CD14-positive monocyte (primary cell): ENCODE data around the gene CREB5. TPM values are rescaled to one million over a fixed set of nuclear protein-coding genes. Genes with fewer than 3 reads are reported as not detected.

Experiments used
- DNase-seq, 3 donors: peaks; one replicate each; pipeline ENCODE4 v3.0.0-alpha.2; 2011 to 2022
- H2AFZ ChIP-seq: 2 replicates; pipeline ENCODE4 v1.6.0; 2012; ENCODE audit warnings: mild to moderate bottlenecking, low read depth, low read length, inconsistent platforms; ENCODE audit not compliant: insufficient read depth, poor library complexity, severe bottlenecking
- H3K27ac ChIP-seq, 2 donors: 1 replicate in 1 of 2; 2 replicates in 1 of 2; pipeline ENCODE4 v1.5.1; 2012 to 2013; ENCODE audit warnings: low read length in 2 of 2, control low read depth in 1 of 2, inconsistent platforms in 1 of 2, low read depth in 1 of 2, mild to moderate bottlenecking in 1 of 2
- H3K27me3 ChIP-seq, 2 donors: one replicate each; pipeline versions ENCODE4 v1.6.0 to v1.6.1; 2011 to 2013; ENCODE audit warnings: low read length in 2 of 2; ENCODE audit not compliant: control insufficient read depth in 2 of 2, insufficient read depth in 2 of 2
- H3K36me3 ChIP-seq, 2 donors: replicated peaks in 1 of 2; 1 replicate in 1 of 2; 2 replicates in 1 of 2; pipeline versions ENCODE4 v1.5.1 to v1.6.1; 2012 to 2013; ENCODE audit warnings: low read length in 2 of 2, control low read depth in 1 of 2, inconsistent platforms in 1 of 2, mild to moderate bottlenecking in 1 of 2; ENCODE audit not compliant: insufficient read depth in 2 of 2, control insufficient read depth in 1 of 2
- H3K4me1 ChIP-seq, 2 donors: 1 replicate in 1 of 2; 2 replicates in 1 of 2; pipeline versions ENCODE4 v1.5.1 to v1.6.1; 2012 to 2013; ENCODE audit warnings: low read length in 2 of 2, control low read depth in 1 of 2, inconsistent platforms in 1 of 2, mild to moderate bottlenecking in 1 of 2, moderate library complexity in 1 of 2; ENCODE audit not compliant: insufficient read depth in 2 of 2, control insufficient read depth in 1 of 2
- H3K4me2 ChIP-seq: replicated peaks from 2 replicates; pipeline ENCODE3; 2012; ENCODE audit warnings: low read length, moderate library complexity, mild to moderate bottlenecking; ENCODE audit not compliant: poor library complexity, severe bottlenecking; ENCODE audit errors: extremely low read depth
- H3K4me3 ChIP-seq, 3 experiments: fragments of 200-600 bp in 1 of 3; sonication (generic) in 1 of 3; replicated peaks in 1 of 3; 1 replicate in 2 of 3; 2 replicates in 1 of 3; pipeline ENCODE4 v1.5.1; 2011 to 2013; ENCODE audit warnings: low read length in 3 of 3, mild to moderate bottlenecking in 3 of 3, control low read depth in 2 of 3, low read depth in 2 of 3, inconsistent platforms in 1 of 3, moderate library complexity in 1 of 3
- H3K79me2 ChIP-seq: 2 replicates; pipeline ENCODE4 v1.6.0; 2012; ENCODE audit warnings: mild to moderate bottlenecking, control low read depth, inconsistent platforms, low read length, moderate library complexity; ENCODE audit not compliant: insufficient read depth
- H3K9ac ChIP-seq: 2 replicates; pipeline ENCODE4 v1.6.0; 2017; ENCODE audit warnings: low read length, mild to moderate bottlenecking; ENCODE audit not compliant: insufficient read depth, poor library complexity, severe bottlenecking
- H3K9me3 ChIP-seq, 2 donors: replicated peaks in 1 of 2; 1 replicate in 1 of 2; 2 replicates in 1 of 2; pipeline versions ENCODE4 v1.5.1 to v1.6.1; 2012 to 2013; ENCODE audit warnings: low read length in 2 of 2, control low read depth in 1 of 2; ENCODE audit not compliant: control insufficient read depth in 1 of 2, insufficient read depth in 1 of 2
- H4K20me1 ChIP-seq: 2 replicates; pipeline ENCODE4 v1.6.0; 2012; ENCODE audit warnings: mild to moderate bottlenecking, low read length, control low read depth, moderate library complexity; ENCODE audit not compliant: insufficient read depth
- H3K27ac Mint-ChIP-seq, 7 donors: one replicate each; pipeline ENCODE4 v1.8.0; 2020; ENCODE audit warnings: mild to moderate bottlenecking in 7 of 7, mixed read lengths in 7 of 7, moderate library complexity in 6 of 7, inconsistent platforms in 2 of 7
- H3K27me3 Mint-ChIP-seq, 3 donors: one replicate each; pipeline ENCODE4 v1.8.0; 2021 to 2022; ENCODE audit warnings: low read depth in 3 of 3, mild to moderate bottlenecking in 3 of 3, mixed read lengths in 3 of 3, moderate library complexity in 3 of 3, inconsistent platforms in 1 of 3
- H3K36me3 Mint-ChIP-seq, 2 donors: one replicate each; pipeline ENCODE4 v1.8.0; 2020; ENCODE audit warnings: mixed read lengths in 2 of 2, inconsistent platforms in 1 of 2, mild to moderate bottlenecking in 1 of 2
- H3K4me1 Mint-ChIP-seq: one replicate; pipeline ENCODE4 v1.8.0; 2020; ENCODE audit warnings: mild to moderate bottlenecking, mixed read lengths
- H3K4me3 Mint-ChIP-seq, 2 donors: one replicate each; pipeline ENCODE4 v1.8.0; 2020; ENCODE audit warnings: mild to moderate bottlenecking in 2 of 2, mixed read lengths in 2 of 2, moderate library complexity in 1 of 2
- H3K9me3 Mint-ChIP-seq, 7 donors: one replicate each; pipeline ENCODE4 v1.8.0; 2020 to 2022; ENCODE audit warnings: mixed read lengths in 7 of 7, mild to moderate bottlenecking in 6 of 7, moderate library complexity in 6 of 7, inconsistent platforms in 2 of 7
- CTCF ChIP-seq: fragments of 200-600 bp; IDR thresholded peaks from one replicate; pipeline ENCODE4 v1.8.0; 2022; ENCODE audit warnings: antibody characterized with exemption, mild to moderate bottlenecking
- WGBS: methylation state at CpG from one replicate; pipeline ENCODE4 v1.1.5; 2013; ENCODE audit warnings: missing lambda C conversion rate; ENCODE audit not compliant: insufficient coverage; 5-methylcytosine and 5-hydroxymethylcytosine counted together
- intact Hi-C, 2 donors: fragments of 100-400 bp; cut with micrococcal nuclease; formaldehyde crosslinking; loops; one replicate each; pipeline versions ENCODE4 v1.15.0 to v1.15.1; 2023
- polyA plus RNA-seq, 3 donors: library from polyadenylated mRNA; depleted of rRNA in 1 of 3; unstranded in 2 of 3; stranded (reverse) in 1 of 3; fragments of 300-500 nt in 2 of 3; fragments of >200 nt in 1 of 3; fragmentation: Illumina TruSeq in 2 of 3; gene quantifications; 1 replicate in 2 of 3; 2 replicates in 1 of 3; pipeline ENCODE4 v1.2.3, GENCODE V29; 2012 to 2021

The CREB5 gene
- polyA plus RNA-seq, 3 donors: 25.1 to 72.3 (median 44.2) TPM

DNA sequence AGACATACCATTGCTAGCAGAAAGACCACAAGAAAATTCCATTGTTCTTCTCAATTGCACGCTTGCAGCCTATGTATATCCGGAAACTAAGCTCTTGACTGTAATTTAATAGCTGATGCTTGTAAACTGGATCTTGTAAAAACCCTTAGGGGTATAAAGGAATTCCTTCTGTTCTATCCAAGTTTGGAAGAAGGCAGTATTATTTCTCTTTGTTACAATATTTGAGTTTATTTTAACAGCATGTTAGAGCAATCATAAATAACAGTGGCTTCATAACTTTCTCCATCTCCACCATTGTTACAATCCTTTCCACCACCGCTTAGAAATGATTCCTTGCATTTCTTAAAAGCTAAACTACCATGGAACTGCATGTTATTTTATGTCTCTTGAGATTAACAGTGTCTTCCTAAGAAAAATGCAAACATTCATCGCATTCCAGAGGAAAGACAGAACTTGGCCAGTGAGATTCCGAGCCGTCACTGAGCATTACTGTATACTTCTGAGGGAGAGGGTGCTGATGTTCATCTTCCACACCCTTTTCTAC is 453.4 kb downstream of the CREB5 start:
- Histone ChIP-seq H3K79me2 (no peaks in the 10 kb centered on the region), H3K9me3 (no peaks in the 10 kb centered on the region), H3K36me3 (no peaks in the 10 kb centered on the region), H2AFZ (no peak overlapping the region), H3K4me1 (no peaks in the 10 kb centered on the region), H3K4me3 (no peak overlapping the region), H4K20me1 (no peaks in the 10 kb centered on the region), H3K4me2 (no peak overlapping the region), H3K27ac (no peak overlapping the region), H3K9ac (no peak overlapping the region), H3K27me3 (peaks cover 0 to 7% of the 10 kb centered on the region in 2 donors)
- no peak overlapping the region for H3K27ac Mint-ChIP-seq
- intact Hi-C loops: no loop called here
- H3K4me3 Mint-ChIP-seq: no peak overlapping the region
- no peaks in the 10 kb centered on the region for H3K4me1 Mint-ChIP-seq
- H3K36me3 Mint-ChIP-seq: no peaks in the 10 kb centered on the region
- no CpG with 5 or more reads among the region's 6 CpGs for WGBS
- TF ChIP-seq CTCF: no peak
- no peak for DNase-seq
- H3K27me3 Mint-ChIP-seq: peaks cover 11 to 25% (median 11%) of the 10 kb centered on the region in 3 donors
- H3K9me3 Mint-ChIP-seq: peaks cover 0 to 2% (median 0%) of the 10 kb centered on the region in 7 donors

GRCh38 chr7:28868712-28869111 is 456.4 kb downstream of the CREB5 start:
- no peak overlapping the region for H3K27ac ChIP-seq
- H3K27ac Mint-ChIP-seq: no peak overlapping the region
- DNase-seq: no peak
- no peak overlapping the region for H2AFZ ChIP-seq
- peaks cover 0 to 2% (median 0%) of the 10 kb centered on the region in 7 donors for H3K9me3 Mint-ChIP-seq
- peaks cover 11 to 22% (median 12%) of the 10 kb centered on the region in 3 donors for H3K27me3 Mint-ChIP-seq
- H3K79me2 ChIP-seq: no peaks in the 10 kb centered on the region
- H3K4me3 ChIP-seq: no peak overlapping the region
- H3K36me3 ChIP-seq: no peaks in the 10 kb centered on the region
- intact Hi-C loops: no loop called here
- peaks cover 0 to 5% of the 10 kb centered on the region in 2 donors for H3K27me3 ChIP-seq
- H3K36me3 Mint-ChIP-seq: no peaks in the 10 kb centered on the region
- no peak overlapping the region for H3K4me2 ChIP-seq
- WGBS: no CpG with 5 or more reads among the region's 2 CpGs
- H4K20me1 ChIP-seq: no peaks in the 10 kb centered on the region
- no peak for TF ChIP-seq CTCF
- H3K4me3 Mint-ChIP-seq: no peak overlapping the region
- H3K9me3 ChIP-seq: no peaks in the 10 kb centered on the region
- peaks cover 5% of the 10 kb centered on the region for H3K4me1 Mint-ChIP-seq
- H3K4me1 ChIP-seq: no peaks in the 10 kb centered on the region
- no peak overlapping the region for H3K9ac ChIP-seq
